Lung (tissue), 12 donors: Measurements from ENCODE around the gene EFCC1. TPM values are rescaled to one million over a fixed set of nuclear protein-coding genes. Genes with fewer than 3 reads are reported as not detected.
A peak's percentile ranks its signal among the peaks of the same experiment; 100 is the strongest.

ENCODE experiments used
- ATAC-seq: fragments of 200-7000 bp; cut with Tn5 transposase; one replicate; pipeline ENCODE4 v1.9.1; 2020; ENCODE audit warnings: moderate number of reproducible peaks; ENCODE audit not compliant: insufficient read depth, low FRiP score
- DNase-seq, 3 donors: peaks; one replicate each; pipeline ENCODE4 v3.0.0-alpha.2; 2013 to 2017
- H3K27ac ChIP-seq, 2 donors: one replicate each; pipeline ENCODE4 v1.5.1; 2013; ENCODE audit warnings: mild to moderate bottlenecking in 2 of 2, moderate library complexity in 2 of 2, control low read depth in 1 of 2, inconsistent platforms in 1 of 2, low read depth in 1 of 2, low read length in 1 of 2
- H3K27me3 ChIP-seq, 3 donors: one replicate each; pipeline ENCODE4 v1.5.1; 2013; ENCODE audit warnings: low read length in 2 of 3; ENCODE audit not compliant: control insufficient read depth in 3 of 3, insufficient read depth in 3 of 3
- H3K36me3 ChIP-seq, 4 donors: one replicate each; pipeline ENCODE4 v1.5.1; 2013; ENCODE audit warnings: low read length in 4 of 4, mild to moderate bottlenecking in 1 of 4, moderate library complexity in 1 of 4; ENCODE audit not compliant: control insufficient read depth in 4 of 4, insufficient read depth in 4 of 4
- H3K4me1 ChIP-seq, 5 donors: one replicate each; pipeline ENCODE4 v1.5.1; 2013; ENCODE audit warnings: low read length in 5 of 5, mild to moderate bottlenecking in 2 of 5, moderate library complexity in 1 of 5; ENCODE audit not compliant: control insufficient read depth in 5 of 5, insufficient read depth in 5 of 5
- H3K4me3 ChIP-seq: one replicate; pipeline ENCODE4 v1.5.1; 2013; ENCODE audit warnings: mild to moderate bottlenecking, control low read depth, moderate library complexity
- H3K9ac ChIP-seq, 2 donors: one replicate each; pipeline ENCODE4 v1.5.1; 2013; ENCODE audit warnings: low read length in 2 of 2, control low read depth in 1 of 2; ENCODE audit not compliant: insufficient read depth in 1 of 2
- H3K9me3 ChIP-seq, 4 donors: one replicate each; pipeline ENCODE4 v1.5.1; 2013; ENCODE audit warnings: low read length in 3 of 4, mild to moderate bottlenecking in 1 of 4, moderate library complexity in 1 of 4; ENCODE audit not compliant: control insufficient read depth in 4 of 4, insufficient read depth in 3 of 4
- CTCF ChIP-seq: IDR thresholded peaks from 2 replicates; pipeline ENCODE4 v1.5.1; 2012; ENCODE audit warnings: mild to moderate bottlenecking; ENCODE audit errors: control extremely low read depth, extremely low read depth
- WGBS, 2 donors: extraction: QIAGEN DNeasy Blood & Tissue Kit; methylation state at CpG; one replicate each; pipeline ENCODE4 v1.1.7; 2013; 5-methylcytosine and 5-hydroxymethylcytosine counted together
- polyA plus RNA-seq, 2 donors: library from polyadenylated mRNA; stranded (reverse); fragments of 200-250 nt; gene quantifications; one replicate each; pipeline ENCODE4 v1.2.1, GENCODE V29; 2013
- total RNA-seq, 2 donors: library from RNA; depleted of rRNA in 1 of 2; stranded (reverse); fragments of >200 nt in 1 of 2; gene quantifications; one replicate each; pipeline ENCODE4 v1.2.1, GENCODE V29; 2014 to 2021
- donor health status: control.
- donor health status: control.
- donor health status: Bipolar disorder and iron deficiency.
- donor health status: healthy.
- donor health status: DM: yes; HTN: yes; CAD: no.

The EFCC1 gene
- total and polyA plus RNA-seq, 4 donors: 3.2 to 10.0 (median 6.3) TPM

DNA sequence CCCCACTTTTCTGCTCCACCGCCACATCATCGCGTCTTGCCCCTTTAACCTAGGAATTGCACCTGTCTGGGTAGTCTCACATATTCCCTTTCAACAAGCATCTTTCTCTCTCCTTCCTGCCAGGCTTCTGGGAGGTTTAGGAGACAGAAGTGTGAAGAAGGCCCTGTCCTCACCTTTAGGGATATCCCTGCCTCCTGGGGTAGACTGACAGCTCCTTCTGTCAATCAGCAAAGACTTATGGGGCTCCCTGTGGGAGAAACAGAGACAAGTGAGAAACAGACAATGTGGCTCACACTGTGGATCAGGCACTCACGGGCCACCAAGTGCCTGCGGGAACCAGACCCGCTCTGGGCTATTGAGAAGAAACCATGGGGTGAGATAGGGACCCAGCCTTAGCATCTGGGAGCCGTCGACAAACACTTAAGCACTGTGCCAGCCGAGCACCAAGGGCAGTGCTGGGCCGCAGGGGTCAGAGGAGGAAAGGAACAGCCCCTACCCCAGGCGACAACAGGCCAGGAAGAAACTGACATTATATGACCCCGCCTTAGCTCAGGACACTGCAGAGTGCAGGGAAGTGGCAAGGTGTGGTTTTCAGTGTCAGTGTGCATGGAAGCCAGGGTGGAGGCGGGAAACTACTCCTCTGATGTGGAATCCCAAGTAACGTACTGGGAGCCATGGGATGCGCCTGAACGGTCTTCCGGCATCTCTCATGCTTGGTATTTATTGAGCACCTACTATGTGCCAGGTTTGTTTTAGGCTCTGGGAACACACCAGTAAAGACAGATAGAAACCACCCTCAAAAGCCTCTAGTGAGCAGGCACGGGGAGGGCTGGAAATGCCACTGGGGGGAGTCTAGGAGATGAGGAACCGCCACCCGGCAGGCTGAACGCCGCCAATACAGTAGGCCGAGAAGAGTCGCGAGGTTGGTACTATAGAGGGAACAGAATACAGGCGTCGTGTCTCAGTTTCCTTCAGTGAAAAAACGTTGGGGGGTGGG lies 1.8 kb downstream of the EFCC1 start:
- WGBS, 2 donors: 42 to 59% methylated on average over 28 of the region's 28 CpGs
- peaks cover 0 to 70% (median 25%) of the 10 kb centered on the region in 5 donors for H3K4me1 ChIP-seq
- no peak overlapping the region for H3K9ac ChIP-seq
- H3K9me3 ChIP-seq: peaks cover 0 to 6% (median 0%) of the 10 kb centered on the region in 4 donors
- DNase-seq (no peak), ATAC-seq (no peak)
- H3K27ac ChIP-seq: peak overlapping the region in 1 of 2 donors; percentile 74
- H3K27me3 ChIP-seq: peaks cover 0 to 27% (median 26%) of the 10 kb centered on the region in 3 donors
- H3K4me3 ChIP-seq: peak overlapping the region; percentile 60
- no peaks in the 10 kb centered on the region for H3K36me3 ChIP-seq
- TF ChIP-seq CTCF: no peak

DNA sequence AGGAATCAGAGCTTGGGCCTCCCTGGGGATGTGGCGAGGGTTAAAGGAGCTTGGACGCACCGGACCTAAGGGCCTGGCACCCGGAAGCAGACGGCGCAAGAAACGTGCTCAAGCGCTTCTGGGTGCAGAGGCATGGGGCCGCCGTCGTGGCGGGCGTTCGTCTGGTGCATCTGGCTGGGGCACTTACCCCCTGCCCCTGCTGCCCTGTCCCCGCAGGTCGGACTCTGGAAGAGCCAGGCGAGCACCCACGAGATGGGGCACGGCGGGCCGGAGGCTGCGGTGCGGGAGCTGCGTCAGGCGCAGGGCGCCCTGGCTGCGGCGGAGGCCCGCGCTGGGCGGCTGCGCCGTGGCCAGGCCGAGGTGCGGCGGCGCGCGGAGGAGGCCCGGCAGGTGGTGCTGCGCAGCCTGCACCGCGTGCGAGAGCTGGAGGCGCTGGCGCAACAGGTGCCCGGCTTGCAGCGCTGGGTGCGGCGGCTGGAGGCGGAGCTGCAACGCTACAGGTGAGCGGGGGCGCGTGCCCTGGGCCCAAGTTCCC lies 2.5 kb downstream of the EFCC1 start:
- peaks cover 0 to 1% (median 0%) of the 10 kb centered on the region in 4 donors for H3K36me3 ChIP-seq
- WGBS, 2 donors: 10 to 17% methylated on average over 43 to 55 of the region's 55 CpGs
- H3K4me3 ChIP-seq: peak overlapping the region; percentile 47
- H3K4me1 ChIP-seq: peaks cover 0 to 78% (median 26%) of the 10 kb centered on the region in 5 donors
- no peak overlapping the region for H3K9ac ChIP-seq
- peak in 1 of 3 donors; percentile 59 for DNase-seq
- ATAC-seq: peak; percentile 62
- H3K27ac ChIP-seq: peak overlapping the region in 1 of 2 donors; percentile 74
- peaks cover 0 to 6% (median 0%) of the 10 kb centered on the region in 4 donors for H3K9me3 ChIP-seq
- no peak for TF ChIP-seq CTCF
- H3K27me3 ChIP-seq: peaks cover 0 to 27% (median 26%) of the 10 kb centered on the region in 3 donors

GRCh38 chr3:129004639-129005295 lies 3.7 kb downstream of the EFCC1 start:
- 63 to 79% methylated on average over 6 of the region's 6 CpGs for WGBS, 2 donors
- Histone ChIP-seq H3K4me1 (peaks cover 0 to 73% (median 26%) of the 10 kb centered on the region in 5 donors), H3K36me3 (peaks cover 0 to 1% (median 0%) of the 10 kb centered on the region in 4 donors)

More at GRCh38 chr3:129004639-129005295, 3.7 kb downstream of the EFCC1 start:
- H3K4me3 ChIP-seq: no peak overlapping the region
- DNase-seq: no peak
- peaks cover 0 to 6% (median 0%) of the 10 kb centered on the region in 4 donors for H3K9me3 ChIP-seq
- TF ChIP-seq CTCF: no peak
- peaks cover 0 to 27% (median 25%) of the 10 kb centered on the region in 3 donors for H3K27me3 ChIP-seq
- H3K9ac ChIP-seq: peak overlapping the region in 1 of 2 donors; percentile 44
- ATAC-seq: no peak
- H3K27ac ChIP-seq: peak overlapping the region in 1 of 2 donors; percentile 82
